Pancreas (tissue), 10 donors: ENCODE measurements around the gene POLR1H. TPM values are rescaled to one million over a fixed set of nuclear protein-coding genes. Genes with fewer than 3 reads are reported as not detected.

ENCODE experiments used
- ATAC-seq, 4 donors: fragments of 200-7000 bp; cut with Tn5 transposase; one replicate each; pipeline versions ENCODE4 v1.8.0 to v1.9.1; 2020; ENCODE audit warnings: mild to moderate bottlenecking in 4 of 4, moderate library complexity in 4 of 4
- DNase-seq, 6 donors: peaks; one replicate each; pipeline ENCODE4 v3.0.0-alpha.2; 2020
- FAIRE-seq: peaks from 2 replicates; lab custom pipeline; 2012; peaks lifted over from hg19 to GRCh38; lab: Jason Lieb, UNC
- H3K27ac ChIP-seq, 4 donors: fragments of 200-600 bp; sonication (generic); 1 replicate in 3 of 4; 2 replicates in 1 of 4; pipeline versions ENCODE4 v1.5.0 to v1.8.0; 2020
- H3K27me3 ChIP-seq, 4 donors: fragments of 200-600 bp; one replicate each; pipeline ENCODE4 v1.8.0; 2021
- H3K36me3 ChIP-seq, 3 donors: fragments of 200-600 bp; sonication (generic) in 1 of 3; one replicate each; pipeline versions ENCODE4 v1.5.0 to v1.8.0; 2020 to 2021
- H3K4me1 ChIP-seq, 3 donors: fragments of 200-600 bp; one replicate each; pipeline ENCODE4 v1.8.0; 2021
- H3K4me3 ChIP-seq, 4 donors: fragments of 200-600 bp; sonication (generic) in 2 of 4; one replicate each; pipeline versions ENCODE4 v1.5.0 to v1.8.0; 2020 to 2021
- H3K9me3 ChIP-seq, 4 donors: fragments of 200-600 bp; one replicate each; pipeline ENCODE4 v1.8.0; 2021
- CTCF ChIP-seq, 4 donors: fragments of 200-600 bp; sonication (generic) in 3 of 4; IDR thresholded peaks; one replicate each; pipeline versions ENCODE4 v1.5.0 to v1.8.0; 2021; ENCODE audit warnings: antibody characterized with exemption in 4 of 4
- WGBS, 2 donors: extraction: QIAGEN DNeasy Blood & Tissue Kit; methylation state at CpG; one replicate each; pipeline ENCODE4 v1.1.7; 2013; 5-methylcytosine and 5-hydroxymethylcytosine counted together
- intact Hi-C, 3 donors: fragments of 100-400 bp; cut with DNase I; formaldehyde crosslinking; loops; one replicate each; pipeline versions ENCODE4 v1.11.1 to v1.14.2; 2022
- polyA plus RNA-seq, 2 donors: library from polyadenylated mRNA; stranded (reverse); fragments of 200-250 nt; gene quantifications; one replicate each; pipeline ENCODE4 v1.2.3, GENCODE V29; 2013
- total RNA-seq, 6 donors: library from RNA; stranded (reverse); fragmentation: NEBNext Ultra II Directional in 4 of 6; extraction: Animal tissue kit (Norgen Biotek cat#: 25700) in 4 of 6; gene quantifications; one replicate each; pipeline versions ENCODE4 v1.2.1 to v1.2.4, GENCODE V29; 2021 to 2023
- donor health status: healthy with polysubstance abuse.
- donor health status: DM: no; HTN: no; CAD: no; lungs with moderate emphysema.
- donor health status: DM: no; HTN: no; CAD: no.
- donor health status: control.
- donor health status: control.
- donor health status: Bipolar disorder and iron deficiency.
- donor health status: DM: yes; HTN: yes; CAD: no.
- donor health status: DM: no; HTN: no; CAD: no.
- donor health status: DM: no; HTN: no; CAD: no.
- donor health status: DM: yes; HTN: yes; CAD: no.

Gene POLR1H
- total and polyA plus RNA-seq, 8 donors, result 12.5 to 29.8 (median 14.0) TPM

GRCh38 chr6:30055513-30055912 lies 5.6 kb upstream of the POLR1H start:
- H3K9me3 ChIP-seq, result no peaks in the 10 kb centered on the region
- no peak overlapping the region for H3K27ac ChIP-seq
- FAIRE-seq (no peak), ATAC-seq (no peak), DNase-seq (no peak)
- peaks cover 6 to 12% (median 8%) of the 10 kb centered on the region in 3 donors for H3K4me1 ChIP-seq
- H3K27me3 ChIP-seq, result no peaks in the 10 kb centered on the region
- intact Hi-C loops, result no loop called here
- no peak overlapping the region for H3K4me3 ChIP-seq
- WGBS, 2 donors, result 45 to 55% methylated on average over 1 of the region's 1 CpG
- TF ChIP-seq CTCF (IDR thresholded peaks at IDR 0.05), result no peak
- peaks cover 0 to 4% (median 0%) of the 10 kb centered on the region in 3 donors for H3K36me3 ChIP-seq

GRCh38 chr6:30060606-30061091 lies 416 bp upstream of the POLR1H start:
- TF ChIP-seq CTCF (IDR thresholded peaks at IDR 0.05), result no peak
- ATAC-seq (peak; percentile 4 to 37 (median 22)), FAIRE-seq (no peak), DNase-seq (peak in 4 of 6 donors; percentile 21 to 65 (median 30))
- Histone ChIP-seq H3K4me1 (peaks cover 8 to 23% (median 12%) of the 10 kb centered on the region in 3 donors), H3K27ac (peak overlapping the region; percentile 61 to 88 (median 76)), H3K9me3 (no peaks in the 10 kb centered on the region), H3K36me3 (peaks cover 0 to 4% (median 0%) of the 10 kb centered on the region in 3 donors), H3K27me3 (no peaks in the 10 kb centered on the region), H3K4me3 (peak overlapping the region; percentile 60 to 84 (median 76))
- WGBS, 2 donors, result 0% methylated on average over 24 of the region's 24 CpGs
- intact Hi-C loops, result no loop called here

GRCh38 chr6:30061858-30062458 lies 893 bp downstream of the POLR1H start:
- TF ChIP-seq CTCF (IDR thresholded peaks at IDR 0.05), result no peak
- peak in 3 of 6 donors; percentile 22 to 57 (median 33) for DNase-seq

GRCh38 chr6:30062471-30063178 lies 1.6 kb downstream of the POLR1H start:
- Histone ChIP-seq H3K27ac (peak overlapping the region in 2 of 4 donors; percentile 83 to 88), H3K4me3 (peak overlapping the region in 1 of 4 donors; percentile 76), H3K27me3 (no peaks in the 10 kb centered on the region), H3K36me3 (peaks cover 0 to under 1% (median 0%) of the 10 kb centered on the region in 3 donors), H3K4me1 (peaks cover 10 to 31% (median 12%) of the 10 kb centered on the region in 3 donors), H3K9me3 (no peaks in the 10 kb centered on the region)
- no peak for FAIRE-seq
- WGBS, 2 donors, result 84 to 90% methylated on average over 7 of the region's 7 CpGs
- TF ChIP-seq CTCF (IDR thresholded peaks at IDR 0.05), result no peak
- ATAC-seq, result no peak
- DNase-seq, result no peak
- intact Hi-C loops, result no loop called here

More at GRCh38 chr6:30061858-30062458, 893 bp downstream of the POLR1H start:
- ATAC-seq (peak in 1 of 4 donors; percentile 38), FAIRE-seq (no peak)
- intact Hi-C loops, result no loop called here
- WGBS, 2 donors, result 24 to 28% methylated on average over 13 of the region's 13 CpGs
- Histone ChIP-seq H3K4me3 (peak overlapping the region; percentile 60 to 84 (median 76)), H3K27me3 (no peaks in the 10 kb centered on the region), H3K36me3 (peaks cover 0 to 4% (median 0%) of the 10 kb centered on the region in 3 donors), H3K4me1 (peaks cover 8 to 30% (median 12%) of the 10 kb centered on the region in 3 donors), H3K9me3 (no peaks in the 10 kb centered on the region), H3K27ac (peak overlapping the region; percentile 61 to 88 (median 76))
